HAP-1 (cell line): ENCODE data around the gene FBLIM1.

Experiments used
- DNase-seq, 2 experiments: peaks; one replicate each; pipeline ENCODE4 v3.0.0-alpha.2; 2016 to 2020; ENCODE audit warnings: low spot score in 2 of 2
- H3K27me3 ChIP-seq: fragments of 250-450 bp; sonication (Bioruptor Pico); 2 replicates; pipeline ENCODE4 v1.5.1; 2020; ENCODE audit warnings: low read depth, mild to moderate bottlenecking, moderate library complexity
- H3K36me3 ChIP-seq: fragments of 250-450 bp; sonication (Bioruptor Pico); replicated peaks from 2 replicates; pipeline ENCODE4 v1.5.1; 2020; ENCODE audit warnings: mild to moderate bottlenecking
- H3K4me1 ChIP-seq: fragments of 250-450 bp; sonication (Bioruptor Pico); 2 replicates; pipeline ENCODE4 v1.5.1; 2020; ENCODE audit warnings: mild to moderate bottlenecking
- H3K4me3 ChIP-seq: fragments of 250-450 bp; sonication (Bioruptor Pico); 2 replicates; pipeline ENCODE4 v1.5.1; 2020; ENCODE audit warnings: mild to moderate bottlenecking, moderate library complexity
- H3K9me3 ChIP-seq: fragments of 250-450 bp; sonication (Bioruptor Pico); 2 replicates; pipeline ENCODE4 v1.5.1; 2020; ENCODE audit warnings: mild to moderate bottlenecking, moderate library complexity
- in situ Hi-C: fragments of 300-500 bp; cut with MboI; formaldehyde crosslinking; loops from 3 replicates; pipeline ENCODE4 v1.14.3; 2020; ENCODE audit warnings: low sequenced_read_pairs, inconsistent platforms, mixed read lengths

FBLIM1 gene

GRCh38 chr1:15747378-15747777 lies 11.2 kb upstream of the FBLIM1 start:
- in situ Hi-C loops: no loop called here

GRCh38 chr1:15748264-15748663 lies 10.3 kb upstream of the FBLIM1 start:
- in situ Hi-C loops: no loop called here
- Histone ChIP-seq H3K9me3 (no peaks in the 10 kb centered on the region), H3K27me3 (no peaks in the 10 kb centered on the region), H3K36me3 (no peaks in the 10 kb centered on the region), H3K4me3 (no peak overlapping the region), H3K4me1 (no peaks in the 10 kb centered on the region)
- no peak for DNase-seq

More at GRCh38 chr1:15747378-15747777, 11.2 kb upstream of the FBLIM1 start:
- Histone ChIP-seq H3K27me3 (no peaks in the 10 kb centered on the region), H3K36me3 (no peaks in the 10 kb centered on the region), H3K9me3 (no peaks in the 10 kb centered on the region), H3K4me3 (no peak overlapping the region), H3K4me1 (no peaks in the 10 kb centered on the region)
- DNase-seq: no peak

GRCh38 chr1:15748690-15749398 lies 9.8 kb upstream of the FBLIM1 start:
- H3K4me1 ChIP-seq: no peaks in the 10 kb centered on the region
- DNase-seq: no peak
- H3K9me3 ChIP-seq: no peaks in the 10 kb centered on the region
- in situ Hi-C loops: no loop called here
- H3K27me3 ChIP-seq: no peaks in the 10 kb centered on the region
- no peak overlapping the region for H3K4me3 ChIP-seq
- no peaks in the 10 kb centered on the region for H3K36me3 ChIP-seq

- Histone ChIP-seq H3K9me3 (no peaks in the 10 kb centered on the region), H3K36me3 (no peaks in the 10 kb centered on the region), H3K27me3 (no peaks in the 10 kb centered on the region), H3K4me1 (no peaks in the 10 kb centered on the region), H3K4me3 (no peak overlapping the region)
- no peak for DNase-seq
- in situ Hi-C loops: no loop called here
Observed at GRCh38 chr1:15749399-15750291, 8.9 kb upstream of the FBLIM1 start.

- Histone ChIP-seq H3K27me3 (no peaks in the 10 kb centered on the region), H3K36me3 (no peaks in the 10 kb centered on the region), H3K9me3 (no peaks in the 10 kb centered on the region), H3K4me3 (no peak overlapping the region), H3K4me1 (peaks cover 5% of the 10 kb centered on the region)
- no peak for DNase-seq
- in situ Hi-C loops: no loop called here
Observed at GRCh38 chr1:15750924-15751323, 7.7 kb upstream of the FBLIM1 start.

- no peaks in the 10 kb centered on the region for H3K9me3 ChIP-seq
- no peaks in the 10 kb centered on the region for H3K27me3 ChIP-seq
- H3K4me1 ChIP-seq: peaks cover 10% of the 10 kb centered on the region
- in situ Hi-C loops: no loop called here
- no peak for DNase-seq
- H3K4me3 ChIP-seq: no peak overlapping the region
- no peaks in the 10 kb centered on the region for H3K36me3 ChIP-seq
Observed at GRCh38 chr1:15751717-15752116, 6.9 kb upstream of the FBLIM1 start.

GRCh38 chr1:15753776-15754175 lies 4.8 kb upstream of the FBLIM1 start:
- Histone ChIP-seq H3K4me3 (no peak overlapping the region), H3K4me1 (peaks cover 18% of the 10 kb centered on the region), H3K27me3 (no peaks in the 10 kb centered on the region), H3K36me3 (no peaks in the 10 kb centered on the region), H3K9me3 (no peaks in the 10 kb centered on the region)
- in situ Hi-C loops: no loop called here
- DNase-seq: no peak

- no peaks in the 10 kb centered on the region for H3K27me3 ChIP-seq
- in situ Hi-C loops: no loop called here
- H3K4me1 ChIP-seq: peaks cover 26% of the 10 kb centered on the region
- H3K36me3 ChIP-seq: no peaks in the 10 kb centered on the region
- H3K9me3 ChIP-seq: no peaks in the 10 kb centered on the region
- no peak for DNase-seq
- H3K4me3 ChIP-seq: no peak overlapping the region
Observed at GRCh38 chr1:15755021-15755645, 3.5 kb upstream of the FBLIM1 start.

GRCh38 chr1:15755646-15756040 lies 3.0 kb upstream of the FBLIM1 start:
- peaks cover 29% of the 10 kb centered on the region for H3K4me1 ChIP-seq
- DNase-seq: no peak
- H3K36me3 ChIP-seq: no peaks in the 10 kb centered on the region
- no peaks in the 10 kb centered on the region for H3K27me3 ChIP-seq
- in situ Hi-C loops: no loop called here
- H3K4me3 ChIP-seq: no peak overlapping the region
- H3K9me3 ChIP-seq: no peaks in the 10 kb centered on the region

- Histone ChIP-seq H3K27me3 (no peaks in the 10 kb centered on the region), H3K36me3 (no peaks in the 10 kb centered on the region), H3K4me1 (peaks cover 30% of the 10 kb centered on the region), H3K9me3 (no peaks in the 10 kb centered on the region), H3K4me3 (no peak overlapping the region)
- in situ Hi-C loops: no loop called here
- peak; percentile 31 to 44 for DNase-seq
Observed at GRCh38 chr1:15756143-15757015, 2.2 kb upstream of the FBLIM1 start.

GRCh38 chr1:15757016-15757543 lies 1.5 kb upstream of the FBLIM1 start:
- DNase-seq: no peak
- Histone ChIP-seq H3K36me3 (no peaks in the 10 kb centered on the region), H3K27me3 (no peaks in the 10 kb centered on the region), H3K9me3 (no peaks in the 10 kb centered on the region), H3K4me3 (no peak overlapping the region), H3K4me1 (peaks cover 30% of the 10 kb centered on the region)
- in situ Hi-C loops: no loop called here

GRCh38 chr1:15757575-15758342 lies 836 bp upstream of the FBLIM1 start:
- Histone ChIP-seq H3K36me3 (no peaks in the 10 kb centered on the region), H3K4me1 (peaks cover 30% of the 10 kb centered on the region), H3K4me3 (peak overlapping the region; percentile 0; the same call in 1 of the 2 replicates), H3K9me3 (no peaks in the 10 kb centered on the region), H3K27me3 (no peaks in the 10 kb centered on the region)
- in situ Hi-C loops: no loop called here
- peak in 1 of 2 experiments; percentile 64 for DNase-seq
